ENCODE measurements around the gene LBHD1. TPM values are rescaled to one million over a fixed set of nuclear protein-coding genes. Genes with fewer than 3 reads are reported as not detected.

LBHD1 gene
- total RNA-seq, 1 experiment from 2014 or later, result 10.4 TPM

- no peak overlapping the region for H3K4ac ChIP-seq (ENCODE audit: low read depth, low read length)
- H3K4me1 ChIP-seq (ENCODE audit: insufficient read depth, low read length), result no peaks in the 10 kb centered on the region
- H2BK20ac ChIP-seq (ENCODE audit: low read depth, low read length, poor library complexity, severe bottlenecking), result no peak overlapping the region
- no peak overlapping the region for H2BK12ac ChIP-seq (ENCODE audit: insufficient read length, low read depth, low read length)
- H3K27me3 ChIP-seq (ENCODE audit: insufficient read depth, low read length), result no peaks in the 10 kb centered on the region
- H3K9me3 ChIP-seq (ENCODE audit: control insufficient read depth, low read depth, low read length), result no peaks in the 10 kb centered on the region
- no peaks in the 10 kb centered on the region for H3K79me2 ChIP-seq (ENCODE audit: insufficient read depth, low read length)
- H4K20me1 ChIP-seq (ENCODE audit: control insufficient read depth, insufficient read depth, insufficient read length), result no peaks in the 10 kb centered on the region
- DNase-seq, result no peak
- Mint-ChIP-seq H3K27me3 (ENCODE audit: low read depth) (no peaks in the 10 kb centered on the region), H3K4me3 (no peak overlapping the region), H3K36me3 (ENCODE audit: insufficient read depth in 1 of 3, low read depth in 3 of 3) (peaks cover 6 to 8% (median 7%) of the 10 kb centered on the region in 3 experiments; a peak in 5 of 7 replicates), H3K27ac (no peak overlapping the region), H3K4me1 (peaks cover 10 to 13% of the 10 kb centered on the region in 2 experiments), H3K9me3 (0 out of 5 replicates have a peak, but pooled peaks cover 0 to 2% of the 10 kb centered on the region in 2 experiments)
- no peak overlapping the region for H4K5ac ChIP-seq (ENCODE audit: insufficient read length, low read depth, low read length)
- peaks cover 8% of the 10 kb centered on the region for H3K23me2 ChIP-seq (ENCODE audit: insufficient read length, low read depth, low read length, poor library complexity, severe bottlenecking)
- no peak overlapping the region for H4K8ac ChIP-seq (replicated peaks; ENCODE audit: insufficient read length, low read depth, low read length)
- H3K23ac ChIP-seq (ENCODE audit: insufficient read length, low read depth, low read length), result no peak overlapping the region
- H2BK5ac ChIP-seq (ENCODE audit: insufficient read length, low read length), result no peak overlapping the region
- no peak overlapping the region for H2BK120ac ChIP-seq (ENCODE audit: low read depth, low read length, poor library complexity, severe bottlenecking)
- no peaks in the 10 kb centered on the region for H3K79me1 ChIP-seq (ENCODE audit: insufficient read depth, low read depth, low read length, poor library complexity, severe bottlenecking)
- H2AFZ ChIP-seq (ENCODE audit: low read length), result no peak overlapping the region
- no CpG with 5 or more reads among the region's 7 CpGs for whole genome bisulfite sequencing (ENCODE audit: extremely low coverage, insufficient read length, low lambda C conversion rate)
- H3T11ph ChIP-seq (ENCODE audit: low read length), result no peak overlapping the region
- no peak overlapping the region for H2BK15ac ChIP-seq (ENCODE audit: low read depth, low read length)
- H3K9ac ChIP-seq (ENCODE audit: extremely low read depth, insufficient read length, low read length), result no peak overlapping the region
- H3K4me2 ChIP-seq (ENCODE audit: insufficient read depth, insufficient read length, low read length), result no peak overlapping the region
- H3K27ac ChIP-seq (ENCODE audit: insufficient read length, low read depth, low read length), result no peak overlapping the region
- no peak overlapping the region for H3K18ac ChIP-seq (ENCODE audit: insufficient read length, low read depth, low read length)
- H3K56ac ChIP-seq (ENCODE audit: insufficient read length, low read depth, low read length), result no peak overlapping the region
- H4K91ac ChIP-seq (ENCODE audit: insufficient read length, low read depth, low read length), result no peak overlapping the region
- H3K14ac ChIP-seq (ENCODE audit: insufficient read depth, low read length), result no peak overlapping the region
- no peak for TF ChIP-seq CTCF (conservative IDR thresholded peaks at IDR 0.05)
- H2AK5ac ChIP-seq (ENCODE audit: insufficient read length, low read length), result no peak overlapping the region
These were observed 10.5 kb upstream of the LBHD1 start for GRCh38 chr11:62682518-62682917.

Measured in H9 (cell line).